Measurements from ENCODE around the gene SNTG2. TPM values are rescaled to one million over a fixed set of nuclear protein-coding genes. Genes with fewer than 3 reads are reported as not detected.

SNTG2 gene
- total RNA-seq, 1 donor from 2014 or later: 0.17 TPM

GRCh38 chr2:1004398-1004797 lies 53.7 kb downstream of the SNTG2 start:
- DNase-seq: no peak

- no peak for DNase-seq
These were observed 59.8 kb downstream of the SNTG2 start for GRCh38 chr2:1010415-1010930.

GRCh38 chr2:1011006-1011405 lies 60.4 kb downstream of the SNTG2 start:
- no peak for DNase-seq

GRCh38 chr2:1011985-1012384 lies 61.3 kb downstream of the SNTG2 start:
- DNase-seq: no peak

- no peak for DNase-seq
These were observed 64.2 kb downstream of the SNTG2 start for GRCh38 chr2:1014802-1015201.

- no peak for DNase-seq
These were observed 65.9 kb downstream of the SNTG2 start for GRCh38 chr2:1016500-1016899.

GRCh38 chr2:1017827-1018226 lies 67.2 kb downstream of the SNTG2 start:
- no peak for DNase-seq

- DNase-seq: no peak
These were observed 69.6 kb downstream of the SNTG2 start for GRCh38 chr2:1020206-1020605.

GRCh38 chr2:1022178-1022577 lies 71.5 kb downstream of the SNTG2 start:
- DNase-seq: no peak

GRCh38 chr2:1024981-1025380 lies 74.3 kb downstream of the SNTG2 start:
- no peak for DNase-seq

GRCh38 chr2:1026141-1026540 lies 75.5 kb downstream of the SNTG2 start:
- DNase-seq: no peak

GRCh38 chr2:1028831-1029230 lies 78.2 kb downstream of the SNTG2 start:
- DNase-seq: no peak

- DNase-seq: no peak
These were observed 81.4 kb downstream of the SNTG2 start for GRCh38 chr2:1032030-1032429.

- DNase-seq: no peak
These were observed 82.4 kb downstream of the SNTG2 start for GRCh38 chr2:1033069-1033468.

- DNase-seq: no peak
These were observed 86.4 kb downstream of the SNTG2 start for GRCh38 chr2:1037066-1037465.

- no peak for DNase-seq
These were observed 88.9 kb downstream of the SNTG2 start for GRCh38 chr2:1039549-1039948.

- DNase-seq: no peak
These were observed 90.6 kb downstream of the SNTG2 start for GRCh38 chr2:1041012-1041805.

GRCh38 chr2:1045109-1045508 lies 94.5 kb downstream of the SNTG2 start:
- no peak for DNase-seq

- DNase-seq: no peak
These were observed 95.4 kb downstream of the SNTG2 start for GRCh38 chr2:1046067-1046466.

GRCh38 chr2:1047485-1047884 lies 96.8 kb downstream of the SNTG2 start:
- DNase-seq: no peak

GRCh38 chr2:1049691-1050090 lies 99.0 kb downstream of the SNTG2 start:
- no peak for DNase-seq

GRCh38 chr2:1051075-1051474 lies 100.4 kb downstream of the SNTG2 start:
- DNase-seq: no peak

- no peak for DNase-seq
These were observed 102.1 kb downstream of the SNTG2 start for GRCh38 chr2:1052771-1053191.

GRCh38 chr2:1053786-1054185 lies 103.1 kb downstream of the SNTG2 start:
- no peak for DNase-seq

- DNase-seq: no peak
These were observed 103.8 kb downstream of the SNTG2 start for GRCh38 chr2:1054399-1054798.

Measured in dermis blood vessel endothelial cell (primary cell).